ENCODE data around the gene TRHDE. TPM values are rescaled to one million over a fixed set of nuclear protein-coding genes. Genes with fewer than 3 reads are reported as not detected.
A peak's percentile ranks its signal among the peaks of the same experiment; 100 is the strongest.

The TRHDE gene
- total RNA-seq, 1 experiment from 2014 or later, result 16.5 TPM

DNA sequence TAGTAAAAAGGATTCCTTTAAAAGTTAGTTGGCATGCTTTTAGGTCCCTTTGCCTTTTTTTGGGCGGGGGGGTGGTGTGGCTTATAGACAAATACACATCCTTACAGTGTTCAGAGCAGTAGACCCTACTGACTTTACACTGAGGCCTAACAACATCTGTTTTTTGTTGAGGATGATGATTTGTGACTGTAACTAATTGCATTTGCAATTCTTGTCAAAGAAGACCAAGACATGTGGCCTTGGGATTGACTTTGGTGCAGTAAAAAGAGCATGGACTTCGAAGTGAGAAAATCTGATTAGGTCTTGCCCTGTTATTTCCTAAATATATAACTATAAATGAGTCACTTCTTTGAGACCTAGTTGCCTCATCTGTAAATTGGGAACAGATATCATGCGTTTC lies 77.3 kb downstream of the TRHDE start:
- no peaks in the 10 kb centered on the region for H3K27me3 ChIP-seq (ENCODE audit: low read length)
- no peak overlapping the region for H3K27ac ChIP-seq (ENCODE audit: low read length)
- DNase-seq, result no peak
- peaks cover 4% of the 10 kb centered on the region; the same call in 1 of the 2 replicates for H3K4me1 ChIP-seq (ENCODE audit: insufficient read depth, low read length)
- no peaks in the 10 kb centered on the region for H3K36me3 ChIP-seq (ENCODE audit: low read depth, low read length)
- intact Hi-C loops (cut with micrococcal nuclease), result loop anchor here (5.0 to 10.0 kb wide), 2 partner anchors 135 to 1968 kb away; no protein-coding TSS in a partner anchor
- no peak overlapping the region for H3K4me3 ChIP-seq (ENCODE audit: low read length)
- H4K20me1 ChIP-seq (ENCODE audit: low read length), result no peaks in the 10 kb centered on the region
- ChIA-PET CTCF (no interaction called here), POLR2A (ENCODE audit: unreplicated experiment) (no interaction called here)
- no peak overlapping the region for H2AFZ ChIP-seq (ENCODE audit: low read length)
- BruUV-seq (replicated peaks), result no TSS peak
- no peak overlapping the region for H3K9ac ChIP-seq (ENCODE audit: low read length)
- H3K79me2 ChIP-seq (ENCODE audit: low read length), result no peaks in the 10 kb centered on the region
- H3K4me2 ChIP-seq (ENCODE audit: low read length), result no peak overlapping the region
- no peak for ATAC-seq
- H3K9me2 ChIP-seq (replicated peaks; ENCODE audit: low read length), result no peaks in the 10 kb centered on the region
- TF ChIP-seq, protein P1, sequence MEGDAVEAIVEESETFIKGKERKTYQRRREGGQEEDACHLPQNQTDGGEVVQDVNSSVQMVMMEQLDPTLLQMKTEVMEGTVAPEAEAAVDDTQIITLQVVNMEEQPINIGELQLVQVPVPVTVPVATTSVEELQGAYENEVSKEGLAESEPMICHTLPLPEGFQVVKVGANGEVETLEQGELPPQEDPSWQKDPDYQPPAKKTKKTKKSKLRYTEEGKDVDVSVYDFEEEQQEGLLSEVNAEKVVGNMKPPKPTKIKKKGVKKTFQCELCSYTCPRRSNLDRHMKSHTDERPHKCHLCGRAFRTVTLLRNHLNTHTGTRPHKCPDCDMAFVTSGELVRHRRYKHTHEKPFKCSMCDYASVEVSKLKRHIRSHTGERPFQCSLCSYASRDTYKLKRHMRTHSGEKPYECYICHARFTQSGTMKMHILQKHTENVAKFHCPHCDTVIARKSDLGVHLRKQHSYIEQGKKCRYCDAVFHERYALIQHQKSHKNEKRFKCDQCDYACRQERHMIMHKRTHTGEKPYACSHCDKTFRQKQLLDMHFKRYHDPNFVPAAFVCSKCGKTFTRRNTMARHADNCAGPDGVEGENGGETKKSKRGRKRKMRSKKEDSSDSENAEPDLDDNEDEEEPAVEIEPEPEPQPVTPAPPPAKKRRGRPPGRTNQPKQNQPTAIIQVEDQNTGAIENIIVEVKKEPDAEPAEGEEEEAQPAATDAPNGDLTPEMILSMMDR (conservative IDR thresholded peaks at IDR 0.05; ENCODE audit: low read depth, low read length), result no peak
- no peak for TF ChIP-seq EZH2phosphoT487 (IDR thresholded peaks at IDR 0.05; ENCODE audit: borderline replicate concordance, low read length)
- H3K9me3 ChIP-seq (ENCODE audit: low read length), result no peaks in the 10 kb centered on the region
- H3F3A ChIP-seq (ENCODE audit: low read length, unreplicated experiment), result no peaks in the 10 kb centered on the region

DNA sequence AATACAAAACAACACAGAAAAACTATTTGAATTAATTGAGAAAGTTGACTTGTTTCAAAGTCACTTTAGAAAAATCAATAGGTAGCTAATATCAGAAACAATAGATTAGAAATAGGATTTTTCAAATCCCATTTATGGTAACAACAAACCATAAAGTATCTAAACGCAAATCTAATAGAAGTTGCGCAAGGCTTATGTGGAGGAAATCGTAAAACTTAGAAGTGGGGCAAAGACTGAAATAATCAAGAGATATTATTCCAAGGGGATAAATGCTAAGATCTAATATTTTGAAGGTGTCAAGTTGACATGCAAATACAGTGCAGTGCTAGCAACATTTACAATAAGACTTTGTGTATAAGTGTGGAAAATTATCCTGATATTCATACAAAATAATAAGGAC lies 87.2 kb downstream of the TRHDE start:
- no TSS peak for BruUV-seq (replicated peaks)
- intact Hi-C loops (cut with micrococcal nuclease), result no loop called here
- Histone ChIP-seq H3K4me1 (ENCODE audit: insufficient read depth, low read length) (no peaks in the 10 kb centered on the region), H4K20me1 (ENCODE audit: low read length) (no peaks in the 10 kb centered on the region), H3K4me3 (ENCODE audit: low read length) (no peak overlapping the region), H3K4me2 (ENCODE audit: low read length) (no peak overlapping the region), H3K79me2 (ENCODE audit: low read length) (no peaks in the 10 kb centered on the region), H3K36me3 (ENCODE audit: low read depth, low read length) (no peaks in the 10 kb centered on the region), H3F3A (ENCODE audit: low read length, unreplicated experiment) (no peaks in the 10 kb centered on the region), H3K9me3 (ENCODE audit: low read length) (no peaks in the 10 kb centered on the region), H3K9ac (ENCODE audit: low read length) (no peak overlapping the region), H3K27ac (ENCODE audit: low read length) (no peak overlapping the region), H3K27me3 (ENCODE audit: low read length) (no peaks in the 10 kb centered on the region), H3K9me2 (replicated peaks; ENCODE audit: low read length) (no peaks in the 10 kb centered on the region), H2AFZ (ENCODE audit: low read length) (no peak overlapping the region)
- no peak for DNase-seq
- no peak for TF ChIP-seq EZH2 (IDR thresholded peaks at IDR 0.05; ENCODE audit: low read length, unreplicated experiment)
- TF ChIP-seq, protein P1 (conservative IDR thresholded peaks at IDR 0.05; ENCODE audit: low read depth, low read length), result no peak
- no peak for TF ChIP-seq EZH2phosphoT487 (IDR thresholded peaks at IDR 0.05; ENCODE audit: borderline replicate concordance, low read length)
- ChIA-PET CTCF (no interaction called here), POLR2A (ENCODE audit: unreplicated experiment) (no interaction called here)
- ATAC-seq, result no peak

DNA sequence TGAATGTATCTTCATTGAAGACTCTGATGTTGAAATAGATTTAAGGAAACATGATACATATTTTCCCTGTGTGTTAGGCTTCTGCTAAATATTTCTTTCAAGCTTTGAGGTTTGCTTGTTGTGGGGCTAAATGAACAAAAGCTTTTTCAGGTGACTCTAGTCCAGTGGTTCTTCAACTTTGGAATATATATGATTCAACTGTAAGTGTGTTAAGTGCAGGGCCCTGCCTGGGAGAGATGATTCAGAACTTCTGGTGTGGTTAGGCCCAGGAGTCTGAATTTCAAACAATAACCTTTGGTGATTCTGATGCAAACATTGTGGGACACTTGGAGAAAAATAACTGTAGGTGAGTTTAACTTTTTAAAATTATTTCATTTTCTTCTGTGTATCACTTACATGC lies 93.0 kb downstream of the TRHDE start:
- H3K36me3 ChIP-seq (ENCODE audit: low read depth, low read length), result no peaks in the 10 kb centered on the region

More for the DNA sequence above, 93.0 kb downstream of the TRHDE start:
- Histone ChIP-seq H3K4me2 (ENCODE audit: low read length) (no peak overlapping the region), H3K9me2 (replicated peaks; ENCODE audit: low read length) (no peaks in the 10 kb centered on the region), H3K4me3 (ENCODE audit: low read length) (no peak overlapping the region), H3F3A (ENCODE audit: low read length, unreplicated experiment) (no peaks in the 10 kb centered on the region), H4K20me1 (ENCODE audit: low read length) (no peaks in the 10 kb centered on the region), H3K9ac (ENCODE audit: low read length) (no peak overlapping the region), H3K27ac (ENCODE audit: low read length) (no peak overlapping the region), H2AFZ (ENCODE audit: low read length) (no peak overlapping the region), H3K27me3 (ENCODE audit: low read length) (no peaks in the 10 kb centered on the region), H3K79me2 (ENCODE audit: low read length) (no peaks in the 10 kb centered on the region), H3K9me3 (ENCODE audit: low read length) (no peaks in the 10 kb centered on the region), H3K4me1 (ENCODE audit: insufficient read depth, low read length) (no peaks in the 10 kb centered on the region)
- intact Hi-C loops (cut with micrococcal nuclease), result no loop called here
- ChIA-PET POLR2A (ENCODE audit: unreplicated experiment) (no interaction called here), CTCF (no interaction called here)
- BruUV-seq (replicated peaks), result no TSS peak
- DNase-seq, result peak; percentile 50
- no peak for ATAC-seq
- TF ChIP-seq EZH2phosphoT487 (IDR thresholded peaks at IDR 0.05; ENCODE audit: borderline replicate concordance, low read length) (no peak), EZH2 (IDR thresholded peaks at IDR 0.05; ENCODE audit: low read length, unreplicated experiment) (no peak)
- TF ChIP-seq, protein P1 (conservative IDR thresholded peaks at IDR 0.05; ENCODE audit: low read depth, low read length), result no peak
